GM18907 (cell line): ENCODE data around the gene NMB.
"Not testable (repeated sequence)": the region's sequence is repeated elsewhere in the genome, so short reads cannot be mapped to it uniquely, and the experiment has no call there.

Experiments
- ATAC-seq: cut with Tn5 transposase; IDR thresholded peaks from one replicate; pipeline ENCODE4 v1.9.1; 2021; ENCODE audit warnings: mild to moderate bottlenecking, moderate library complexity; ENCODE audit not compliant: unreplicated experiment

NMB gene, protein sequence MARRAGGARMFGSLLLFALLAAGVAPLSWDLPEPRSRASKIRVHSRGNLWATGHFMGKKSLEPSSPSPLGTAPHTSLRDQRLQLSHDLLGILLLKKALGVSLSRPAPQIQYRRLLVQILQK

DNA sequence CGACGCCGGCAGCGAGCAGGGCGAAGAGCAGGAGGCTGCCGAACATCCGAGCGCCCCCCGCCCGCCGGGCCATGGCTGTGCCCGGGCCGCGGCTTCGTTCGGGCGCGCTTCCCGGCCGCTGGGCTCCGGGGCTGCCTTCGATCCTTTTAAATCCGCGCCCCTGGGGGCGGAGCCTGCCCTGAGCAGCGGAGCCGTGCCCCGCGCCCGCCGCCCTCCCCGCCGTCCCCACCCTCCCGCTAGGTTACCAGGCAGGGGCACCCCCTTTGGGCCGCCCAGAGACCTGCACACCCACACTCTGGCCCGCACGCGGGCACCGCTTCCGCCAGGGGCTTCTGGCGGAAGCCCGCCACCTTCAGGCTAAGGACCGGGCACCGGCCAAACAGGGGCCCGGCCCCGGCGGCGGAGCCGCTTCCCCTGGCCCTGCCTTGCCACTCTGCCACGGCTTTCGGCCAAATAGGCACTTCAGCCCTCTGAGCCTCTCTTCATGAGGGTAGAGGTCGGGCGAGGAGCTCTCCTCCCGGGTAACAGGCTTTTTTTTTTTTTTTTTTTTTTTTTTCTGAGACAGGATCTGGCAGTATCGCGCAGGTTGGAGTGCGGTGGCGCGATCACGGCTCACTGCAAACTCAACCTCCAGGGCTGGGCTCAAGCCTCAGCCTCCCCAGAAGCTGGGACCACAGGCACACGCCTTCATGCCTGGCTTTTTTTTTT lies at the start of gene NMB:
Gene NMB (minus strand): TSS at position 120 of the 708 bp plus-strand sequence. CDS start 47 bp downstream, at position 73.
- peak; percentile 68 for ATAC-seq

- ATAC-seq = no peak
Observed at GRCh38 chr15:84703808-84704207, 45.8 kb upstream of the NMB start.

- no peak for ATAC-seq
Observed at GRCh38 chr15:84702961-84703482, 45.0 kb upstream of the NMB start.

DNA sequence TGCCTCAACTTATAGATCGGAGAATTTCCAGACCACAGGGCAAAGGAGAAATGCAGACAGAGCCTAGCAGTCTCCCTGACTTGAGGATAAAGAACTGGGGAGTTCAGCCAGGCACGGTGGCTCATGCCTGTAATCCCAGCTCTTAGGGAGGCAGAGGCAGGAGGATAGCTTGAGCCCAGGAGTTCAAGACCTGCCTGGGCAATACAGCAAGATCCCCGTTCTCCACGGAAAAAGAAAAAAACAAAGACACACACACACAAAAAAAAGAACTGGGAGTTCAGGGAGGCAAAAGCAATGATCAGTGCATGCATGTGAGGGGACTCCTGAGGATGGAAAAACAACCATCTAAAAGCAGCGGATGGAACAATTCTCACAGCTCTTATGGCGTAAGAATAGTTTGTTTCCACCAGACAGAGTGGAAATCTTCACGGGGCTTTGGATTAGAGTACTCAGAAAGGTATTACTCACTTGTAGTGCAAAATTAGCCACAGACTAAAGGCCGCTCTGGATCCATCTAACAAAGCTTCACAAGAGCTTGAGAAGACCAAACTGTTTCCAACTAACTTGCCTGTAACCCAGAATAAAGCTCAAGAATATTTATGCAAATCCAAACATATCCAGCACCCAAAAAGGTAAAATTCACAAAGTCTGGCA lies 41.7 kb upstream of the NMB start:
- no peak for ATAC-seq

DNA sequence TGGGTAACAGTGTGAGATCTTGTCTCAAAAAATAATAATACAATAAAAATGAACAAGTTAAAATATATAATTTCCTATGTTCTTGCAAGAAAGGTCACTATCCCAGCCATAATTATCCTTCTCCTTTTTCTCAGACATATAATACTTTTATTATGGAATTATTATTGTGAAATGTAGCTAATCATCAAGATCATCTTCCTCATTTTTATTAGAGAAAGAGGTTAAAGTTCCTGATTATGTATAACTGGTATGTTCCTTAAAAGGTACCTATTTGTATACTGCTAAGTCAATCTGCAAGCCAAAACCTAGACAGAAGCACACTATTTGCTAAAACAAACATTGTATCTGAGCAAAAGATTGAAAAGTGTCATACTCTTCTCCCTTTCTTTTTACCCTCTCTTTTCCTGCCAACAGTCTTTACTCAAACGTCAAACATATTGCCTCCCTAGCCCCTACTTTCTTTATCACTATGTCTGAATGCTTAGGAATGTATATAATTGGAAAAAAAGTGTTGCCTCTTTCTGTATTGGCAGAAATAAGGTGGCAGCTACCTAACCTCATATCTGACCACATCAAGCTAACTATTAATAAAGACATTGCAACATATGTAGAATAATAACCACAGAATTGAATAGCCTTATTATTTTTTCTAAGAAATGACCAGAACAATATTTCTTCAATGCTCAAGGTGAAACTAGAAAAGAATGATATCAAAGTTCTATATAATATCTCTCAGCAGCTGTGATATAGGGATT lies 39.4 kb upstream of the NMB start:
- no peak for ATAC-seq

DNA sequence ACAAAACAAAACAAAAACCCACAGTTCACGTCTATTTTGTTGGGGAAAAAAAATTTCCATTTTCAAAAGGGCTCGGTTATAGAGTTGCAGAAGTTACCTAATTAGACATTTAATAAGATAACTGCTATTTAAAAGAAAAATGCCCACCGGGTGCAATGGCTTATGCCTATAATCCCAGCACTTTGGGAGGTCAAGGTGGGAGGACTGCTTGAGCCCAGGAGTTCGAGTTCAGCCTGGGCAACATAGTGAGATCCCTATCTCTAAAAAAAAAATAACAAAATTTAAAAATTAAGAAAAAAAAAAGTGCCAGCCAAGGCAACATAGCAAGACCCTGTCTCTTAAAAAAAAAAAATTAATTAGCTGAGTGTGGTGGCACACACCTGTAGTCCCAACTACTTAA lies 38.8 kb upstream of the NMB start:
- ATAC-seq = no peak

GRCh38 chr15:84690342-84690741 lies 32.3 kb upstream of the NMB start:
- no peak for ATAC-seq

DNA sequence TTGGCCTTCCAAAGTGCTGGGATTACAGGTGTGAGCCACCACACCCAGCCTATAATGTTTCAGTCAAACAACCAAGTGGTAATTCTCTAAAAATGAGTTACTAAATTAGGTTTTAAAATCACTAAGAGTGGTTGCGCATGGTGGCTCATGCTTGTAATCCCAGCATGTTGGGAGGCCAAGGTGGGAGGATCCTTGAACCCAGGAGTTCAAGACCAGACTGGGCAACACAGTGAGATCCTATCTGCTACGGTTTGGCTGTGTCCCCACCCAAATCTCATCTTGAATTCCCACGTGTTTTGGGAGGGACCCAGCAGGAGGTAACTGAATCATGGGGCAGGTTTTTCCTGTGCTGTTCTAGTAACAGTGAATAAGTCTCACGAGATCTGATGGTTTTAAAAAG lies 31.9 kb upstream of the NMB start:
- ATAC-seq = no peak

- ATAC-seq = not testable (repeated sequence)
Observed at GRCh38 chr15:84686446-84686845, 28.4 kb upstream of the NMB start.

GRCh38 chr15:84685304-84685703 lies 27.3 kb upstream of the NMB start:
- ATAC-seq = no peak

DNA sequence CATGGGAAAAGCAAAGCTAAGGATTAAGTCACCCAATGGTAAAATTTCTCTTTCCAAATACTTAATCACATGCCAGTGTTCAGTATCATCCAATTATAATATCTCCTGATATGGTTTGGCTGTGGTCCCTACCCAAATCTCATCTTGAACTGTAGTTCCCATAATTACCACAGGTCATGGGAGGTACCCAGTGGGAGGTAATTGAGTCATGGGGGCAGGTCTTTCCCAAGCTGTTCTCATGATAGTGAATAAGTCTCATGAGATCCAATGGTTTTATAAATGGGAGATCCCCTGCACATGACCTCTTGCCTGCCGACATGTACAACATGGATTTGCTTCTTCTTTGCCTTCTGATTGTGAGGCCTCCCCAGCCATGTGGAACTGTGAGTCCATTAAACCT lies 26.1 kb upstream of the NMB start:
- no peak for ATAC-seq

DNA sequence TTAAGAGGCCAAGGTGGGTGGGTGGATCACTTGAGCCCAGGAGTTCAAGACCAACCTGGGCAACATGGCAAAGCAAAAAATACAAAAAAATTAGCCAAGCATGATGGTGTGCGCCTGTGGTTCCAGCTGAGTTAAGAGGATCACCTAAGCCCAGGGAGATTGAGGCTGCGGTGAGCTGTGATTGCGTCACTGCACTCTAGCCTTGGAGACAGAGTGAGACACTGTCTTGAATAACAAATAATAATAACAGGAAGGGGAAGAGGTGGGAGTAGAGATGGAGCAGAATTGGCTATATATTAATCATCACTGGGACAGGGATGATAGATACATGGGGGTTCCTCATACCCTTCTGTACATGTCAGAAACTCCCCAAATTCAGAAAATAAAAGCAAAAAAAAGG lies 23.8 kb upstream of the NMB start:
- ATAC-seq = no peak

DNA sequence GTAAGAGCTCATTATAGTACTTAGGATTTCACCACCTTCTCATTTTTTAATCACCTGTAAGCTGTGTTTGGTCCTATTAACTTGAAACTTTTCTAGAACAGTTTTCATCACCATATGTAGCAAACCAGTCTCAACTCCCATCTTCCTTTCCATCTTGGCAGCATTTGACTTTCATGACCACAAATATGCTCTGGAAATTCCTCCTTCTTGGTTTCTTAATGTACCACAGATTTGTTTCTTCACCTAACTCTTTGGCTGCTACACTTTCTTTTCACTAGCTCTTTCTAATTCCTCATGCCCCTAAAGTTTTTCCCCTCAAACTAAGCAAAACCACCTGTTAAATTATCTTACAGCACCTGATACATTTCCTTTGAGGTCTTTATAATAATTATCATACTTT lies 13.2 kb upstream of the NMB start:
- no peak for ATAC-seq

GRCh38 chr15:84669726-84670125 lies 11.7 kb upstream of the NMB start:
- ATAC-seq = no peak

DNA sequence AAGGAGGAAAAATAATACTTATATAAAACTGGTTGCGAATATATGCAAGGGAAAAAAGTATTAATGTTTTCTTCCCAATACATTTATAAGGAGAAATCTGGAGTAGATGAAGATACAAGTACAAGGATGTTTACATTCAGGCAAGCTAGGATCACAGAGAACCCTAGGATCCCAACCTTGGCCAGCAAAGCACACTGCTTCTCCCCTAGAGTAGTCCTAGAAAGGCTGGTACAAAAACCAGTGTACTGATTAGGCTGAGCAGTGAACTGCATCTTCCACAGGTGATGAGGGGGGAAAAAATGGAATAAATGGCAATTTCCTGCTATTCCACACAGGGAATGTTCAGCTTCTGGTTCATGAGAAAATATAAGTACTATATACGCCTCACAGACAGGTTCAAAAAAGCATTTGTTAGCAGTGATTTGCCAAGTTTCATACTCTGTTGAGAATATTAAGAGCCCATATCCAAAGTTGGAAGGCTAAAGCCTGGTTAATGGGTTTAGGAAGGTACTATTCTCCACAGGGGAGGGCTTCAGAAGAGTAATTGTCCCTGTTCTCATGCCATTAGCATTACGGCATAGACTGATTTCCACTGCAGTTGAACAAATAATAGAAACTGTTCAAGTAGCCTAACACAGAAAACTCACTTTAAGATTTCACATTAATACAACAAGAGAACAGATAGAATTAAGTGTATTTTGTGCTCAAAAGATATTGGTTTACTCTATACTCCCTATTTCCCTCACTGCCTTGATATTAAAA lies 10.4 kb upstream of the NMB start:
- no peak for ATAC-seq

DNA sequence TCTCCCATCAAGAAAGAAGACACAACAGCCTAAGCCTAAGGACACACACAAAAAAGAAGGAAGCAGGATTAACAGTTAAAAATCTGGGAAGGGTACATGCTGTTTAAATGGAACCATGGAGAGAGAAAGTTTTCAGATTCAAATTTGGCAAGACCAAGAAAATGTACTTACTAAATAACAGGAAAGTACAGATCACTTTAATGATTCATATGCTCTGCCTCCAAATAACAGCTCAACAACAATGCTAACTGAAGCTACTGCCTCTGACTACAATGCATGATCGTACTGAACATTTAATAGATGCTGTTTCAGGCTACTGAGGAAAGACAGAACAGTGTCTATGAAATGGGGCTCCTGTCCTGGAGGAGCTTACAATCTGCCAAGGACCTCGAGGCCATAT lies 8.4 kb upstream of the NMB start:
- ATAC-seq = no peak

GRCh38 chr15:84661001-84661400 lies 3.0 kb upstream of the NMB start:
- no peak for ATAC-seq

DNA sequence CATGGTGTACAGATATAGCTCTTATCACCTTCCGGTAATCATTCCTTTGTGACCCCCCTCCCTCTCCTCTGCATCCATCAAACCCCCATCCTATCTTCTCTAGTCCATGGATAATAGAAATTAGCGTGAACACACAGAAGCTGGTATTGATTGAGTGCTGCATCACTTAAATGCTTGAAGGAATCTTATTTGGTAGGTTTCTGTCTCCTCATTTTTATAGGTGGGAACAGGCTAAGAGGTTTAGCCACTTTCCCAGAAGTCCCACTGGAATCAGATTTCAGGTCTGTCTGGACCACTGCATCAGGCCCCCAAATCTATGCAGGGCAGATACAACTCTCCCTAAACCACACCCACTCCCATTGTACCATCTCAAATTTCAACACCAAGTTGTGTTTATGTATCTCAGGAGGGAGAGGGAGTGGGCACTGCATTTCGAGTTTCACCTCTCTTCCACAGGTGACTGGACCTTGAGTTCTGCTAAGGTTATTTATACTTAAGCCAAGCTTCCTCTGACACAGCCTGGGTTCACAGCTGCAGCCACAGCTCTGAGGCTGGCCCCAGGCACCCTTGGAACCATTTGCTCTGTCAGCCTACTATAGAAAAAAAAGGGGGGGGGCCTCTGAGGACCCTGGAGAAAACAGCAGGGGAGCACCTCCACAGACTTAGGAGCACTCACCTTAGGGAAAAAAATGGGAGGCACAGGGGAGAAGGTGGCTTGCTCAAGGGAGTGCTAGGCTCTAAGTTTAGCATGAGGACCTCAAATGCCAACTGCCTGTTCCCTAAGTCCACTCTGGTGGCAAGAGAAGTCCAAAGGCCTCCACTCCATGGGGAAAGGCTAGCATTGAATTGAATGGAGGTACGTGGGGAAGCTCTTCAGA lies 2.1 kb upstream of the NMB start:
- ATAC-seq = no peak

- ATAC-seq = no peak
Observed at GRCh38 chr15:84658788-84659411, 901 bp upstream of the NMB start.

GRCh38 chr15:84657748-84658079 lies 285 bp downstream of the NMB start:
- ATAC-seq = no peak
